HUDEP-2 (cell line): ENCODE data around the gene ZNF483.
"Not testable (repeated sequence)": the region's sequence is repeated elsewhere in the genome, so short reads cannot be mapped to it uniquely, and the experiment has no call there.

Experiments
- DNase-seq, 76 experiments: peaks; one replicate each; lab custom pipeline; 2025; ENCODE audit not compliant: unreplicated experiment in 76 of 76; lab: John Stamatoyannopoulos, UW

ZNF483 gene

DNA sequence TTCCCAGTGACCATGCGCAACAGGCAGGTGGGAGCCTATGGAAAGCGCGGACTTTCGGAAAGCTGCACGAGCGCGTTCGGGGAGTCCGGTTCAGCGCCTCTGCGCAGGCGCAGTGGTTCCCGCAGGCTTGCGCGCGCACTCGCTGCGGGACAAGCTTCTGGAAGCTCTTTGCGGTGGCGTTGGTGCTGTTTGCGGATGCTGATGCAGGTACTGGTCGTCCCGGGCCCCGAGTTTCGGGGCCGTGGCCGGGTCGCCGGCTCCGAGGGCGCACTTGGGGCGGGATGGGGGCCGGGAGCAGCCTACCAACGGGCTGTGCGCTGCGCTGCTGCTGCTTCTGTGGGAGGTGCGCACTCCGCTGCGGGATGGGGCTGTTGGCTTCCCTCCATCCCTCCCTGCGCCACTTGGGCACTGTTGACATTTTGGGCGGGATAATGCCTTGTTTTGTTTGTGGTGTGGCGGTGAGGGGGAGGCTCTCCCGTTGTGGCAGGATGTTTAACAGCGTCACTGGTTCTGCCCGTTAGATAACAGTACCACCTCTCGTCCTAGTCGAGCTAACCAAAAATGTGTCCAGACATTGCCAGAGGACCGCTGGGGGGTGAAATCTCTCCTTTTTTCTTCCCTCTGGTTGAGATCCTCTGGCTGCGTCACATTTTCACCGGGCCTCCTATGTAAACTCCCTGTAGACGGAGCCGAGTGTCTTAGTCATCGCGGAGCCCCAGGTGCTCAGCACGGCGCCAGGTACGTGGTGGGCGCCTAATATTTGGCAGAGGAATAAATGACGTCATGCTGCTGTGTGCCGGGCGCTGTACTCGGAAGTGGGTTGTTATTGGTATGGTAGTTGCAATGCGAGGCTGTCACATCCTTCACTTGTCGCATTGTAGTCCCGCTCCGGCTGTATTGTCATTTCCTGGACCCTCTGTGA, at the start of gene ZNF483:
Gene ZNF483, plus strand, starts transcription at position 124 of the 922 bp plus-strand sequence. CDS start 2,217 bp downstream, outside the sequence.
- peak in 11 of 76 experiments; percentile 2 to 23 (median 4) for DNase-seq

DNA sequence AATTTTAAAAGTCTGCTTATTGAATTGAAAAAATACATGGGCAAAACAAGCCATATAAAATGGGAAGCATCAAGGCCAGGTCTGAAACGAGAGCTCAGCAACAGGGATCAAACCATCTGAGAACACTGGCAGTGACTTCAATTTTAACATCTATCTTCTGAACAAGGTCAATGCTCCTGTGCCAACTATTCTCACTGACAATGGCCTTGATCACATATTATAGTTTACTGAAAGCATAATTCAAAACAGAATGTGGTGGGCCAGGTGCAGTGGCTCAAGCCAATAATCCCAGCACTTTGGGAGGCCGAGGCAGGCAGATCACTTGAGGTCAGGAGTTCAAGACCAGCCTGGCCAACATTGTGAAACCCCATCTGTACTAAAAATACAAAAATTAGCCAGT, 49.8 kb upstream of the ZNF483 start:
- no peak for DNase-seq

DNA sequence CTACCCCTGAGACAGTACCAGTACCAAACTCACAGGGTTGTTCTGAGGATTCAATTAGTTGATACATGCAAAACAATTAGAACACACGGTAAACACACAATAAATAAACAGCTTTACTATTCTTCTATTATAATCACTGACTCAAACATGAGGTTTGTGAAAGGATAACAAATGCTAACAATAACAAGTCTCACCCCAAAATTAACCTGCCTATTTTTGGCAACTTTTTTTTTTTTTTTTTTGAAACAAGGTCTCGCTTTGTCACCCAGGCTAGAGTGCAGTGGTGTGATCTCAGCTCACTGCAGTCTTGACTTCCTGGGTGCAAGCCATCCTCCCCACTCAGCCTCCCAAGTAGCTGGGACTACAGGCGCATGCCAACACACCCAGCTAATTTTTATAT, 47.3 kb upstream of the ZNF483 start:
- no peak for DNase-seq

DNA sequence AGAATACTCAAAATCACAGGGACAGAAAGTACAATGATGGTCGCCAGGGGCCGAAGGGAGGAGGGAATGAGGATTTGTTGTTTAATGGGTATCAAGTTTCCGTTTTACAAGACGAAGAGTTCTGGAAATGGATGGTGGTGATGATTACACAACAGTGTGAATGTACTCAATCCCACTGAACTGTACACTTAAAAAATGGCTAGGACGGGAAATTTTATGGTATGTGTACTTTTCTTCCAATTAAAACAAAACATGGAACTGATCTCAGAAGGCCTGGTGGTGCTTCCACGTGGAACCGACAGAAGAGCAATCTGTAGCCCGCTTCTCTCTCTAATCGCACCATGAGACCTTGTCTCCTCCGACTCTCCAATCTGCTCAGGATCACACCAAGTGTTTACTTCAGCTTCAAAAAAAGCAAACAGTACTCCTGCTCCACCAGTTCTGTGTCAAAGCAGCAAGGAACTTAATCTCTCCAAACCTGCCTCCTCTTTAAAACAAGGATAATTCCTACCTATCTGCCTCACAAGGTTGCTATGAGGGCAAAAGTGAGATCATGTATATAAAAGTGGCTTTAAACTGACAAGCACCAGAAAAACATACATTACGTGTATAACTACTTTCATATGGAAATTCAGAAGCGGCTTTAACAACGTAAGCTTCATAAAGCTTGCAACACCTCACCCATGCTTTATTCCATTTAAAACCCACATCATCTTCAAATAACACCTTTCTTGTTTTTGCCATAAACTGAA, 42.9 kb upstream of the ZNF483 start:
- DNase-seq = no peak

DNA sequence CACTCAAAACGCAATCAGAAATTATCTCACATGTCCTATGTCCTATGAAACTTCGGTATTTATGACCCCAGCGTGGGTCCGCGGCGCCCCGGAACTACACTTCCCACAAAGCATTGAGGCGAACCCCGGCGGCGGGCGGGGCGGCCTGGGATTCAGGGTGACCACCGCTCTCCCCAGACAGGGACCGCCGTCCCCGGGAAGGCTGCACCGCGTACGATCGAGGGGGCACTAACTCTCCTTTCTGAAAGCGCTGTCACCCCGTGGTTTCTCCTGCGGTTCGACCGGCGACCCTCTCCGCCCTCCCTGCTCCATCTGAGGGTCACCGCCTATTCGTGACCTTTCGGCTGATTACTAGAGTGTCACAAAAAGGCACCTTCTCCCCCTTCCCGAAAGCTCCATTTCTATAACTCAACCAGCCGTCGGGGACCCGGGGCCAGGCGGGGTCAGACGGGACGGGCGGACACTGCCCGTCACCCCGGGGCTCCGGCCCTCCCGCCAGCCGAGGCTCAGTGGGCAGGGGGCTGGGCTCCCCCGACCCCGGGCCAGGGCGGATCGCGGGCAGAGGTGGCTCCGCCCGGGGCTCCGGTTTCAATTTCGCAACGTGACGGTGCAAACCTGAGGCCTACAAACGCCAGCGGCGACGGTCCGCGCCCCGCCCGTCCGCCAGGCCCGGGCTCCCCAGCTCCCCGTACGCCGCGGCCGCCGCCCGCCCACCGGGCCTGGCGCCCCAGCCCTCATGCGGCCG, 42.1 kb upstream of the ZNF483 start:
- DNase-seq = peak in 60 of 76 experiments; percentile 4 to 69 (median 42)

DNA sequence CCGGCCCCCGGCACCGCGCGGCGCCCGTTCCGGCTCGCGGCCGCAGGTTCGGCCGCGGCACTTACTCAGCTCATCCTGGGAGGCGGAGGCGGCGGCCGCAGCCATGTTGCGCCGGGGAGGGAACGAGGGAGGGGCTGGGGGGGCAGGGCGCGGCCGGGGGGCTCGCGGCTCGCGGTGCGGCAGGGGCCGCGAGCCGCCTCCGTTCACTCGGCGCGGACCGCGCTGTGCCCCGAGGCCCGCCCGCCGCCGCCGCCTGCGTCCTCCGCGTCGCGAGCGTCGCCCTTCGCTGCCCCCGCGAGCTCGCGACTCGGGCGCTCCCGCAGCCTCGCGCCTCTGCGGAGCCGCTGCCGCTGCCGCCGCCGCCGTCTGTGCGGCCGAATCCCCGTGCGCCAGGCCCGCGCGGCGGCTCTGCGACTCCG, 41.5 kb upstream of the ZNF483 start:
- peak in 32 of 76 experiments; percentile 1 to 52 (median 34) for DNase-seq

DNA sequence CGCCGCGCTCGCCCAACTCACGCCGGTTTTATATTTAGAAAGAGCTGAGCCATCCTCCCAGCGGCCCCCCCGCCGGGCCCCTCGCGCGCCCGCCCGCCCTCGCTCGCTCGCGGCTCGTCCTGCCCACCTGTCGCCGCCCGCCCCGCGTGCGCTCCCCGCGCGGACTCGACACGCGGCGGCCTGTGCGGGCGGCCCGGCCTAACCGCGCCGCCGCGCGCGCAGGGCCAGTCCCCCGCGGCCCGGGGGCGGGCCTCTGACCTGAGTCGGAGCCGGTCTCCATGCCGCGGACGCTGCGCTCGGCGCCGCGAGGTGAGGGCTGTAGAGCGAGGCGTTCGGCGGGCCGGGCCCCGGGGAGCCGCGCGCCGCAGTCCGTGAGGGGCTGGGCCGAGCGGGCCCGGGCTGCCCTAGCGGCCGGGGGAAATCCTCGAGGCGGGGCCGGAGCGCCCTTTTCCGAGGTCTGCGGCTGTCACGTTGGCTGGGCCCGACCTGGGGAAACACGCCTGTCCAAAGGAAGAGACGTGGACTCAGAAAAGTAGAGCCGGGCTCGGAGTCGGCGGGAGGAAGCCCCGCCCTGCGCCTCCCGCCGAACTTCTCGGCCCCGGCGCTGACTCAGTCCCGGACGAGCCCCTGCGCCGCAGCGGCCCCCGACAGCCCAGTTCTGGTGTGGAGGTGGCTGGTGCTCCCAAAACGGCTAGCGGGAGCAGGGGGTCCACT, 41.0 kb upstream of the ZNF483 start, which contains the start of gene ECPAS:
Gene ECPAS, minus strand, starts transcription at position 526 of the 714 bp plus-strand sequence. CDS start 11,465 bp downstream, outside the sequence.
- DNase-seq = peak in 69 of 76 experiments; percentile 2 to 71 (median 44)

DNA sequence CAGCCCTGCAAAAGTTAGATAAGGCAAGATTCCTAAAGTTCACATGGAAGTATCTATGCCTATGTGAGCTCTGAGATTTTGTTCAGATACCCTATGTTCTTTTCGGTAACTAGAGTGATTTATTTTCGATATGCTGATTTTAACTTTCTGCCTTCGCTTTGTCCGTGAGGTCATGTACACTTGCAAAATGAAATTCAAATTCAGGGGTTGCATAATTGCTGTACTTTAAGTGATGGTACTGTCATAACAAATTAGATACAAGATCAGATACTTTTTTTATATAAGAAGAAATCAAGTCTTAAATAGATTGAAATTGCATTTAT, 40.4 kb upstream of the ZNF483 start:
- no peak for DNase-seq

DNA sequence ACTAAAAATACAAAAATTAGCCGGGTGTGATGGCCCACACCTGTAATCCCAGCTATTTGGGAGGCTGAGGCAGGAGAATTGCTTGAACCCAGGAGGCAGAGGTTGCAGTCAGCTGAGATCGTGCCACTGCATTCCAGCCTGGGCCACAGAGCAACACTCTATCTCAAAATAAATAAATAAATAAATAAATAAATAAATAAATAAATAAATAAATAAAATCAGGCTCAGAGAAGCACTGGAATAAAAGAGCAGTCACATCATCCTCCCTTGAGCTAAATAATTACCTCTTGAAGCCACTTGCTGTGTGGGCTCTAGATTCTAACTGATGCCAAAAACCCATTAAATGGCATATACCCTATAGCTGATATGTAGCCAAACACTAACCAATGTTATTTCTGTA, 27.8 kb upstream of the ZNF483 start:
- DNase-seq = not testable (repeated sequence)

DNA sequence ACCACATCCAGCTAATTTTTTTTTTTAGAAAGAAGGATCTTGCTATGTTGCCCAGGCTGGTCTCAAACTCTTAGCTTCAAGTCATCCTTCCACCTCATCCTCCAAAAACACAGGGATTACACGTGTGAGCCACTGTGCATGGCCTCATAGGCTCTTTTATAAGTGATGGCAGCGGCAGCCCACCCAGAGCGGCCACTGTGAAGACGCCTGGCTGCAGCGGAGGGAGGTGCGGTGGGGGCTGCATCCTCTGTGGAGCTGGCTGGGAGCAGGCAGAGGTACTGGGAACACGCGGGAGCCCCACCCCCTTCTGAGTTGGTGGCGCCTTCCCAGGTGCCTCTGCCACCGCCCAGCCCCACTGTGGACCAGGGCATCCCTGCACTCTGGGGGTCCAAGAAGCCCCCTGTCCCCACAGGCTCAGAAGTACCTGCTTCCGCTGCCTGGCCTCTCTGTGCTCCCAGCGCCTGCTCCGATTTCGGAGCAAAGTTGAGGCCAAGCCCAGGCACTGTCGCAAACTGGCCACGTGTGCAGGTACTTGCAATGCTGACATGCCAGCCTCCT, 23.9 kb upstream of the ZNF483 start:
- no peak for DNase-seq

DNA sequence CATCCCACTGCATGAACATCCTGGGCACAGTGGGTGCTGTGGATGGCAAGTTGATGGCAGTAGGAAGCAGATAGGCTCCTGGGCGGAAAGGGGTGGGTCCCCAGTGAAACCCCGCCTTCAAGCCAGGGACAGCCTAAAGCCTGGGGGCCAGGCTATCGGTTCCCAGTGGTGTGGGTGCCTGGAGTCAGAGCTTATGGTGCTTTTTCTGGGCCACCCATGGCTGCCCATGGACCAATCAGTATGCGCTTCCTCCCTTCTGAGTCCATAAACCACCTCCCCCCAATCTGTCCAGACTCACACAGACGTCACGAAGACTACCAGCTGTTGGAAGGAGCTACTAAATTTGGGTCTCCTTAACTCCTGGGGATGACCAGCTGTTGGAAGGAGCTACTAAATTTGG, 23.3 kb upstream of the ZNF483 start:
- DNase-seq = no peak

DNA sequence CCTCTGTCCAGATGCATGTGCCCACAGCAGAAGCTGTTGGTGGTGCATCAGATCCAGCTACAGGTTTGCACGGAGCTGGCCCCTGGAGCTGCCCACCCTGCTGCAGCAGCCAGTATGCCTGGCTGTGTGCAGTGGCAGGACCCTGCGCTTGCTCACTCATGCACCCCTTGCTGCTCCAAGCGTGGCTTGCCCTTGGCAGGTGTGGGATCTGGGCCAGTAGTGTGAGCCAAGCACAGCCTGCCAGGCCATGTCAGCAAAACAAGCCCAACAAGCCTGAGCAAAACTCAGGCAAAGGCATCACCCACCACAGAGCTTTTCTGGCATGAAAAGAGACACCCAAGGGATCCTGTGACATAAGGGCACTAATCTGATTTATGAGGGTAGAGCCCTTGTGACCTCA, 22.5 kb upstream of the ZNF483 start:
- DNase-seq = no peak

DNA sequence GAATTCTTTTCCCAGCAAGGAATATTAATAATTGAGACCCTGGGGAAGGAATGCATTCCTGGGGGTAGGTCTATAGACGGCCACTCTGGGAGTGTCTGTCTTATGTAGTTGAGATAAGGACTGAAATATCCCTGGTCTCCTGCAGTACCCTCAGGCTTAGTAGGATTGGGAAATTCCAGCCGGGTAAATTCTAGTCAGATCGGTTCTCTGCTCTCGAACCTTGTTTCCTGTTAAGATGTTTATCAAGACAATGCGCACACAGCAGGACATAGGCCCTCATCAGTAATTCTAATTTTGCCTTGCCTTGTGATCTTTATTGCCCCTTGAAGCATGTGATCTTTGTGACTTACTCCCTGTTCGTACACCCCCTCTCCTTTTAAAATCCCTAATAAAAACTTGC, 13.4 kb upstream of the ZNF483 start:
- not testable (repeated sequence) for DNase-seq

DNA sequence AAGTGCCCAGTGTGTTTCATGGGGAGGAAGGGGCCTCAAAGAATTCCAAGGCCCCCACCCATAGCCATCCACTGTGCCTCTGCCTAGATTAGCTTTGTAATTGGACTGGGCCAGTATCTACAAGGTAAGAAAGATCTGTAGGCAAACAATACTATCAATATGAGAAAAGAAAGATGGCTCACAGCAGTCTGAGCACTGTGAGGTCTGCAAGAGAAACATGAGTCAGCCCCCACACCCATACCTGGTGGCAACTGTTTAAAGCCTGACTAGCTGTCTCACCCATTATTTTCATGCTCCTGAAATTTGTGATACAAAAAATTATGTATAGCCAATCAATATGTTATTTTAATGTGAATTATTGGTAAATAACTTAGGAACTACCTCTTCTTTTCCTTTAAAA, 10.0 kb upstream of the ZNF483 start:
- no peak for DNase-seq

DNA sequence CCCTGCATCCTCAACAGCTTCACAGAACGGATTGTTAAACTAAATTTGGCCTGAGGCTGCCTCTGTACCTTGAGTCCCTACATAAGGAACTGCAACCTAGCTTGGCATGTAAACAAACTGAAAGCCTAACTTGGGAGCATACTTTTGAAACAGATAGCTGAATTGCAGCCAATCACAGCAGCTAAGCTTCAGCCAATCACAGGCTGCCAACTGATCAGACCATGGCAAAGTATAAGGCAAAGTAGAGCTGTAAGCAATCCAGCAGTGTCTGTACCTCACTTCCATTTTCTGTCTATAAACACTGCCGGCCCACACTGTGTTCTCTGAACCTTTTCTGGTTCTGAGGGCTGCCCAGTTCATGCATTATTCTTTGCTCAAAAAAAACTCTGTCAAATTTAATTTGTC, 8.9 kb upstream of the ZNF483 start:
- DNase-seq = peak in 1 of 76 experiments; percentile 4

DNA sequence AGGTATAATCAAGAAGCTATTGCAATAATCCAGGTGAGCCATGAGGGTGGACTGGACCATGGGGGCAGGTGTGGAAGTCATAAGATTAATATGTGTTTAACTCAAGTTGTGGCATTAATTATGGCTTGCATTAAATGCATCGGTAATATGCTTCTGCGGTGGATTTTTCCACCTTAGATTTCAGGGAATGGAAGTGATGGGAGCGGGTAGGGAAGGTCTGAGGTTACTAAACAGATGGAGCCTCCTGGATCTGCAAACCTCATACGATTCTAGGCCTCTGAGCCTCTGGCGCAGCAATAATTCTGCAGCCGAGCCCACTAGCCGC, 286 bp upstream of the ZNF483 start:
- no peak for DNase-seq

DNA sequence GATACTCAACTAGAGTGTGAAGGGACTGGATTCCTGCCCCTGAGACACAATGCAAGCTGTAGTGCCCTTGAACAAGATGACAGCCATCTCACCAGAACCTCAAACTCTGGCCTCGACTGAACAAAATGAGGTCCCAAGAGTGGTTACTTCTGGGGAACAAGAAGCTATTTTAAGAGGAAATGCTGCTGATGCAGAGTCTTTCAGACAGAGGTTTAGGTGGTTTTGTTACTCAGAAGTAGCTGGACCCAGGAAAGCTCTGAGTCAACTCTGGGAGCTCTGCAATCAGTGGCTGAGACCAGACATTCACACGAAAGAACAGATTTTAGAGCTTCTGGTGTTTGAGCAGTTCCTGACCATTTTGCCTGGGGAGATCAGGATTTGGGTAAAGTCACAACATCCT, 2.4 kb downstream of the ZNF483 start:
- DNase-seq = no peak

DNA sequence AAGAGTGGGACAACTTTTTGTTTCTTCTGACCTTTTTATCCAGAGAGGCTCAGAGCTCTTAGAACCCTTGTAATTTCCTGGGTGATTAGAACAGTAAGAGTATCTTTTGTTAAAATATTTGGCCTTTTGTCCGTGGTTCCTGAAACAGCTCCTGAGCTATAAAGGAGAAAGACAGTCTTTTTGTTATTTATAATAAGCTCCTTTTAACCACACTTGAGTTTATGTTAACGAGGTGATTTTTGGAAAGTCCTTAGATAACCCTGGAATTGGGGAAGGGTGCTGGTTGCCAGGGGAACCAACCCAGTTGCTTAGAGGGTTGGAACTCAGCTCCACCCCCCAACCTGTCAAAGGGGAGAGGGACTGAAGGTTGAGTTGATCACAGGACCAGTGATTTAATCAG, 4.8 kb downstream of the ZNF483 start:
- no peak for DNase-seq

DNA sequence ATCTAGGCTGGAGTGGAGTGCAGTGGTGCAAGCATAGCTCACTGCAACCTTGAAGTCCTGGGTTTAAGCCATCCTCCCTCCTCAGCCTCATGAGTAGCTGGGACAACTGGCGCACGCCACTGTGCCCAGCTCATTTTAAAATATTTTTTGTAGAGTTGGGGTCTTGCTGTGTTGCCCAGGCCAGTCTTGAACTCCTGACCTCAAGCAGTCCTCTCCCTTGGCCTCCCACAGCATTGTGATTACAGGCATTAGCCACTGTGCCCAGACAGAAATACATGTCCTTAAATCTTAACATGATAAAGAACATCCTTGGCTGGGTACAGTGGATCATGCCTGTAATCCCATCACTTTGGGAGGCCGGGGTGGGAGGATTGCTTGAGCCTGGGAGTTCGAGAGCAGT, 6.7 kb downstream of the ZNF483 start:
- DNase-seq = no peak

DNA sequence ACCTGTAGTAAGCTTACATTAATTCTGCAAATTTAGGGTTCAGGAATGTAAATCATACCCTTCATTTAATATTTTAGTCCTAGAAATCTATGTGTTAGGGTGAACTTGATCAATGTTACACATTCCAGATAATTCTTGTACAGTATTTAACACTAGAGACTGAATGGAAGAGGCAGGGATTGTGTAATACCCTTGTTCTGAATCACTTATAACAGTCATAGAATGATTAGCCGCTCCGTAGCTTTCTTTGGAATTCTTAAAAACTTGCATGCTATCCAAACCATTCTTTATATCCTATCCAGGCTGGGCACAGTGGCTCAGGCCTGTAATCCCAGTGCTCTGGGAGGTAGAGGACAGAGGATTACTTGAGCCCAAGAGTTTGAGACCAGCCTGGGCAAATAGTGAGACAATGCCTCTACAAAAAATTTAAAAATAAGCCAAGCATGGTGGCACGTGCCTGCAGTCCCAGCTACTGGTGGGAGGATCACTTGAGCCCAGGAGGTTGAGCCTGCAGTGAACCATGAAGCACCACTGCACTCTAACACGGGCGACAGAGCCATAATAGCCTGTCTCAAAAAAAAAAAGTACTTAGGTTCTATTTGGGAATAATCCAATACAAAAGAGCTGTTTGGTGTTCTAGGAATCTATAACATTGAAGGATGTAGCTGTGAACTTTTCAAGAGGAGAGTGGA, 8.3 kb downstream of the ZNF483 start:
- DNase-seq = no peak
